DMS 273 treated with DMSO at 0.1 percent for 48 hours (cell line): Measurements from ENCODE around the gene SGMS1.
"Not testable (repeated sequence)": the region's sequence is repeated elsewhere in the genome, so short reads cannot be mapped to it uniquely, and the experiment has no call there.

ENCODE experiments used
- DNase-seq: peaks from one replicate; lab custom pipeline; 2025; lab: John Stamatoyannopoulos, UW

Gene SGMS1

GRCh38 chr10:50536617-50537240 lies 87.0 kb downstream of the SGMS1 start:
- no peak for DNase-seq

GRCh38 chr10:50534748-50535376 lies 88.9 kb downstream of the SGMS1 start:
- DNase-seq = not testable (repeated sequence)

- no peak for DNase-seq
Observed at GRCh38 chr10:50533296-50533695, 90.5 kb downstream of the SGMS1 start.

- DNase-seq = no peak
Observed at GRCh38 chr10:50531388-50532077, 92.2 kb downstream of the SGMS1 start.

GRCh38 chr10:50529660-50530059 lies 94.1 kb downstream of the SGMS1 start:
- no peak for DNase-seq

GRCh38 chr10:50528206-50528605 lies 95.5 kb downstream of the SGMS1 start:
- no peak for DNase-seq

GRCh38 chr10:50527442-50528043 lies 96.2 kb downstream of the SGMS1 start:
- DNase-seq = no peak

GRCh38 chr10:50526185-50526584 lies 97.6 kb downstream of the SGMS1 start:
- DNase-seq = no peak

- no peak for DNase-seq
Observed at GRCh38 chr10:50523357-50523756, 100.4 kb downstream of the SGMS1 start.

GRCh38 chr10:50522908-50523307 lies 100.8 kb downstream of the SGMS1 start:
- DNase-seq = no peak

- DNase-seq = no peak
Observed at GRCh38 chr10:50520115-50520514, 103.6 kb downstream of the SGMS1 start.

GRCh38 chr10:50517626-50518025 lies 106.1 kb downstream of the SGMS1 start:
- no peak for DNase-seq

GRCh38 chr10:50516171-50516570 lies 107.6 kb downstream of the SGMS1 start:
- DNase-seq = no peak

GRCh38 chr10:50515420-50515819 lies 108.3 kb downstream of the SGMS1 start:
- no peak for DNase-seq

GRCh38 chr10:50514995-50515394 lies 108.8 kb downstream of the SGMS1 start:
- DNase-seq = no peak

- DNase-seq = no peak
Observed at GRCh38 chr10:50513956-50514355, 109.8 kb downstream of the SGMS1 start.

GRCh38 chr10:50512743-50513416 lies 110.9 kb downstream of the SGMS1 start:
- no peak for DNase-seq

GRCh38 chr10:50512214-50512595 lies 111.6 kb downstream of the SGMS1 start:
- DNase-seq = no peak

- DNase-seq = no peak
Observed at GRCh38 chr10:50511492-50512213, 112.1 kb downstream of the SGMS1 start.

GRCh38 chr10:50510517-50511473 lies 113.0 kb downstream of the SGMS1 start:
- no peak for DNase-seq
